Measurements from ENCODE around the gene SLC9C2.
"Not testable (repeated sequence)": the region's sequence is repeated elsewhere in the genome, so short reads cannot be mapped to it uniquely, and the experiment has no call there.

SLC9C2 gene

GRCh38 chr1:173603056-173603591 is at the start of gene SLC9C2:
Gene SLC9C2 (minus strand): TSS chr1:173603072. CDS start chr1:173601776, 1,296 bp downstream.
- DNase-seq = peak; percentile 11 to 14

GRCh38 chr1:173648880-173649605 is 46.2 kb upstream of the SLC9C2 start:
- no peak for DNase-seq

- no peak for DNase-seq
Measured at GRCh38 chr1:173646656-173647055, 43.8 kb upstream of the SLC9C2 start.

- DNase-seq = not testable (repeated sequence)
Measured at GRCh38 chr1:173642450-173643139, 39.7 kb upstream of the SLC9C2 start.

- DNase-seq = no peak
Measured at GRCh38 chr1:173639102-173639501, 36.2 kb upstream of the SLC9C2 start.

- no peak for DNase-seq
Measured at GRCh38 chr1:173638043-173639021, 35.5 kb upstream of the SLC9C2 start.

GRCh38 chr1:173637236-173638042 is 34.6 kb upstream of the SLC9C2 start:
- not testable (repeated sequence) for DNase-seq

- no peak for DNase-seq
Measured at GRCh38 chr1:173635116-173635515, 32.2 kb upstream of the SLC9C2 start, which contains the start of gene TEX50. Gene TEX50 (plus strand): TSS chr1:173635338. CDS start chr1:173635522, 184 bp downstream.

GRCh38 chr1:173628888-173629287 is 26.0 kb upstream of the SLC9C2 start:
- no peak for DNase-seq

GRCh38 chr1:173627269-173627668 is 24.4 kb upstream of the SLC9C2 start:
- no peak for DNase-seq

- DNase-seq = no peak
Measured at GRCh38 chr1:173616859-173617258, 14.0 kb upstream of the SLC9C2 start.

GRCh38 chr1:173613086-173613485 is 10.2 kb upstream of the SLC9C2 start:
- not testable (repeated sequence) for DNase-seq

- no peak for DNase-seq
Measured at GRCh38 chr1:173608503-173609216, 5.8 kb upstream of the SLC9C2 start.

- no peak for DNase-seq
Measured at GRCh38 chr1:173601588-173601987, 1.3 kb downstream of the SLC9C2 start.

GRCh38 chr1:173596097-173596825 is 6.6 kb downstream of the SLC9C2 start:
- no peak for DNase-seq

GRCh38 chr1:173591138-173591537 is 11.7 kb downstream of the SLC9C2 start:
- DNase-seq = not testable (repeated sequence)

- DNase-seq = no peak
Measured at GRCh38 chr1:173590557-173590956, 12.3 kb downstream of the SLC9C2 start.

- DNase-seq = no peak
Measured at GRCh38 chr1:173581383-173582079, 21.3 kb downstream of the SLC9C2 start.

- DNase-seq = no peak
Measured at GRCh38 chr1:173580658-173581057, 22.2 kb downstream of the SLC9C2 start.

GRCh38 chr1:173580071-173580470 is 22.8 kb downstream of the SLC9C2 start:
- no peak for DNase-seq

Measured in Kasumi-1 (cell line).